ENCODE data around the gene PDE4B.

GRCh38 chr1:66108624-66109023 lies 315.9 kb downstream of the PDE4B start:
- TF ChIP-seq POLR2AphosphoS5 (IDR thresholded peaks at IDR 0.05) (no peak), POLR2A (IDR thresholded peaks at IDR 0.05) (no peak), CTCF (IDR thresholded peaks at IDR 0.05) (no peak)
